Vagina (tissue), 2 donors: ENCODE data around the gene GALNTL6. TPM values are rescaled to one million over a fixed set of nuclear protein-coding genes. Genes with fewer than 3 reads are reported as not detected.
"Not testable (repeated sequence)": the region's sequence is repeated elsewhere in the genome, so short reads cannot be mapped to it uniquely, and the experiment has no call there.

Experiments
- DNase-seq, 2 donors: peaks; one replicate each; pipeline ENCODE4 v3.0.0-alpha.2; 2017; ENCODE audit errors: extremely low spot score in 2 of 2
- H3K27ac ChIP-seq: fragments of 200-600 bp; sonication (generic); one replicate; pipeline ENCODE4 v1.5.1; 2019
- H3K27me3 ChIP-seq: fragments of 200-600 bp; sonication (generic); one replicate; pipeline ENCODE4 v1.5.1; 2019
- H3K36me3 ChIP-seq, 2 donors: fragments of 200-600 bp; sonication (generic); one replicate each; pipeline ENCODE4 v1.5.1; 2017 to 2019
- H3K4me1 ChIP-seq: fragments of 200-600 bp; sonication (generic); one replicate; pipeline ENCODE4 v1.5.1; 2019
- H3K4me3 ChIP-seq, 2 donors: fragments of 200-600 bp; sonication (generic); 1 replicate in 1 of 2; 2 replicates in 1 of 2; pipeline ENCODE4 v1.5.1; 2016 to 2019
- H3K9me3 ChIP-seq: fragments of 200-600 bp; sonication (generic); one replicate; pipeline ENCODE4 v1.5.1; 2019
- CTCF ChIP-seq, 3 experiments: fragments of 450-650 bp in 2 of 3; fragments of 200-600 bp in 1 of 3; sonication (generic) in 1 of 3; IDR thresholded peaks; one replicate each; pipeline ENCODE4 v1.5.1; 2017 to 2019; ENCODE audit warnings: antibody characterized with exemption in 3 of 3, mild to moderate bottlenecking in 2 of 3, moderate library complexity in 2 of 3
- POLR2A ChIP-seq, 2 donors: fragments of 450-650 bp; IDR thresholded peaks; one replicate each; pipeline ENCODE4 v1.6.1; 2017; ENCODE audit warnings: antibody characterized with exemption in 2 of 2, mild to moderate bottlenecking in 2 of 2, moderate library complexity in 2 of 2
- POLR2AphosphoS5 ChIP-seq, 2 donors: sonication (generic); formaldehyde crosslinking; IDR thresholded peaks; one replicate each; pipeline ENCODE4 v1.9.0; 2017; ENCODE audit warnings: antibody characterized with exemption in 2 of 2, mild to moderate bottlenecking in 2 of 2, low read depth in 1 of 2; ENCODE audit not compliant: insufficient read depth in 1 of 2
- intact Hi-C: fragments of 100-400 bp; cut with DNase I; formaldehyde crosslinking; loops from one replicate; pipeline ENCODE4 v1.15.1; 2023
- total RNA-seq: library from RNA; depleted of rRNA; stranded (reverse); fragments of >200 nt; gene quantifications from one replicate; pipeline ENCODE4 v1.2.3, GENCODE V29; 2016

Gene GALNTL6
- total RNA-seq, 1 donor from 2014 or later: 0.74 TPM

GRCh38 chr4:172393220-172393619 is 580.0 kb downstream of the GALNTL6 start:
- Histone ChIP-seq H3K36me3 (no peaks in the 10 kb centered on the region), H3K4me1 (no peaks in the 10 kb centered on the region), H3K27me3 (no peaks in the 10 kb centered on the region), H3K9me3 (no peaks in the 10 kb centered on the region), H3K4me3 (no peak overlapping the region), H3K27ac (no peak overlapping the region)
- DNase-seq: no peak
- intact Hi-C loops: no loop called here
- TF ChIP-seq POLR2AphosphoS5 (IDR thresholded peaks at IDR 0.05; ENCODE audit: insufficient read depth in 1 of 2, low read depth in 1 of 2) (no peak), POLR2A (IDR thresholded peaks at IDR 0.05) (no peak), CTCF (IDR thresholded peaks at IDR 0.05) (no peak)

GRCh38 chr4:172404676-172405075 is 591.5 kb downstream of the GALNTL6 start:
- no peak overlapping the region for H3K4me3 ChIP-seq

GRCh38 chr4:172410363-172410762 is 597.2 kb downstream of the GALNTL6 start:
- H3K9me3 ChIP-seq: no peaks in the 10 kb centered on the region
- no peak for DNase-seq
- TF ChIP-seq POLR2A (IDR thresholded peaks at IDR 0.05): no peak
- no peak for TF ChIP-seq POLR2AphosphoS5 (IDR thresholded peaks at IDR 0.05; ENCODE audit: insufficient read depth in 1 of 2, low read depth in 1 of 2)
- no peak for TF ChIP-seq CTCF (IDR thresholded peaks at IDR 0.05)
- H3K27me3 ChIP-seq: no peaks in the 10 kb centered on the region
- H3K27ac ChIP-seq: no peak overlapping the region
- no peaks in the 10 kb centered on the region for H3K36me3 ChIP-seq
- intact Hi-C loops: no loop called here
- no peak overlapping the region for H3K4me3 ChIP-seq
- no peaks in the 10 kb centered on the region for H3K4me1 ChIP-seq

More at GRCh38 chr4:172404676-172405075, 591.5 kb downstream of the GALNTL6 start:
- Histone ChIP-seq H3K27ac (no peak overlapping the region), H3K4me1 (no peaks in the 10 kb centered on the region), H3K27me3 (no peaks in the 10 kb centered on the region), H3K36me3 (no peaks in the 10 kb centered on the region), H3K9me3 (no peaks in the 10 kb centered on the region)
- no peak for DNase-seq
- no peak for TF ChIP-seq POLR2AphosphoS5 (IDR thresholded peaks at IDR 0.05; ENCODE audit: insufficient read depth in 1 of 2, low read depth in 1 of 2)
- no peak for TF ChIP-seq CTCF (IDR thresholded peaks at IDR 0.05)
- TF ChIP-seq POLR2A (IDR thresholded peaks at IDR 0.05): no peak
- intact Hi-C loops: no loop called here

GRCh38 chr4:172411149-172411548 is 597.9 kb downstream of the GALNTL6 start:
- Histone ChIP-seq H3K4me1 (no peaks in the 10 kb centered on the region), H3K27me3 (no peaks in the 10 kb centered on the region), H3K4me3 (no peak overlapping the region), H3K36me3 (no peaks in the 10 kb centered on the region), H3K27ac (no peak overlapping the region), H3K9me3 (no peaks in the 10 kb centered on the region)
- TF ChIP-seq CTCF (IDR thresholded peaks at IDR 0.05) (no peak), POLR2AphosphoS5 (IDR thresholded peaks at IDR 0.05; ENCODE audit: insufficient read depth in 1 of 2, low read depth in 1 of 2) (no peak), POLR2A (IDR thresholded peaks at IDR 0.05) (no peak)
- intact Hi-C loops: no loop called here
- no peak for DNase-seq

GRCh38 chr4:172412851-172413580 is 599.8 kb downstream of the GALNTL6 start:
- no peak for DNase-seq
- Histone ChIP-seq H3K27me3 (no peaks in the 10 kb centered on the region), H3K9me3 (no peaks in the 10 kb centered on the region), H3K4me1 (no peaks in the 10 kb centered on the region), H3K27ac (no peak overlapping the region), H3K4me3 (no peak overlapping the region), H3K36me3 (no peaks in the 10 kb centered on the region)
- intact Hi-C loops: no loop called here
- TF ChIP-seq POLR2AphosphoS5 (IDR thresholded peaks at IDR 0.05; ENCODE audit: insufficient read depth in 1 of 2, low read depth in 1 of 2) (no peak), CTCF (IDR thresholded peaks at IDR 0.05) (no peak), POLR2A (IDR thresholded peaks at IDR 0.05) (no peak)

GRCh38 chr4:172428979-172429378 is 615.8 kb downstream of the GALNTL6 start:
- H3K27me3 ChIP-seq, H3K36me3 ChIP-seq, intact Hi-C loops, DNase-seq, H3K4me3 ChIP-seq, H3K27ac ChIP-seq, H3K4me1 ChIP-seq, H3K9me3 ChIP-seq: not testable (repeated sequence)
